K562 (cell line): Measurements from ENCODE around the gene PDE8A. TPM values are rescaled to one million over a fixed set of nuclear protein-coding genes. Genes with fewer than 3 reads are reported as not detected.

Source experiments
- ATAC-seq: fragments of 200-7000 bp; cut with Tn5 transposase; 3 replicates; pipeline ENCODE4 v1.9.1; 2020; ENCODE audit warnings: moderate library complexity
- BruUV-seq: library from RNA; stranded (reverse); fragments of 400-500 nt; replicated peaks from 2 replicates; lab custom pipeline; 2021; lab: Mats Ljungman, UMichigan
- CTCF ChIA-PET: fragments of 300-600 bp; formaldehyde crosslinking; extraction: SDS; loops from one replicate; lab custom pipeline; 2021; ENCODE audit warnings: low intra/inter-chr PET ratio; lab: Yijun Ruan, JAX
- POLR2A ChIA-PET: fragments of 300-600, 350-650 bp; sonication (Branson Sonifier 250); formaldehyde crosslinking; extraction: SDS; loops from one replicate; lab custom pipeline; 2021; ENCODE audit warnings: antibody characterized with exemption, inconsistent platforms; lab: Yijun Ruan, JAX
- DNase-seq, 4 experiments: peaks; one replicate each; pipeline versions ENCODE4 v3.0.0 to v3.0.0-alpha.2; 2011 to 2018; ENCODE audit warnings: low spot score in 3 of 4, mixed read lengths in 3 of 4; ENCODE audit errors: extremely low read depth in 1 of 4
- FAIRE-seq: peaks from 2 replicates; lab custom pipeline; 2011; peaks lifted over from hg19 to GRCh38; lab: Jason Lieb, UNC
- H2AFZ ChIP-seq: 2 replicates; pipeline ENCODE4 v1.6.0; 2011; ENCODE audit warnings: low read depth, low read length, control low read depth, inconsistent platforms
- H3K27ac ChIP-seq: fragments of 200-600 bp; 3 replicates; pipeline ENCODE4 v1.8.0; 2011; ENCODE audit warnings: low read depth, mild to moderate bottlenecking, control low read depth, inconsistent platforms, low read length, moderate library complexity, mixed read lengths; ENCODE audit errors: extremely low read depth
- H3K27me3 ChIP-seq, 2 experiments: fragments of 300-600 bp in 1 of 2; 2 replicates in 1 of 2; 3 replicates in 1 of 2; pipeline versions ENCODE4 v1.6.0 to v1.8.0; 2011; ENCODE audit warnings: inconsistent platforms in 2 of 2, low read length in 2 of 2, mild to moderate bottlenecking in 1 of 2, mixed read lengths in 1 of 2, moderate library complexity in 1 of 2; ENCODE audit not compliant: control insufficient read depth in 2 of 2, insufficient read depth in 2 of 2
- H3K36me3 ChIP-seq: fragments of 300-600 bp; 3 replicates; pipeline ENCODE4 v1.8.0; 2011; ENCODE audit warnings: mild to moderate bottlenecking, low read length, inconsistent platforms; ENCODE audit not compliant: control insufficient read depth, insufficient read depth
- H3K4me1 ChIP-seq, 2 experiments: fragments of 200-600 bp in 1 of 2; replicated peaks in 1 of 2; 2 replicates in 1 of 2; 3 replicates in 1 of 2; pipeline versions ENCODE4 v1.5.1 to v1.8.0; 2011; ENCODE audit warnings: inconsistent platforms in 2 of 2, low read length in 2 of 2, mild to moderate bottlenecking in 1 of 2, mixed read lengths in 1 of 2, moderate library complexity in 1 of 2; ENCODE audit not compliant: control insufficient read depth in 2 of 2, insufficient read depth in 2 of 2
- H3K4me2 ChIP-seq: 2 replicates; pipeline ENCODE4 v1.6.1; 2011; ENCODE audit warnings: low read length, control low read depth, inconsistent platforms, mixed read lengths; ENCODE audit not compliant: insufficient read depth
- H3K4me3 ChIP-seq: fragments of 200-600 bp; sonication (generic), shearing (Covaris generic); 2 replicates; pipeline ENCODE4 v1.5.1; 2016; ENCODE audit warnings: control low read depth, inconsistent platforms
- H3K79me2 ChIP-seq: fragments of 200-600 bp; 3 replicates; pipeline ENCODE4 v1.8.0; 2011; ENCODE audit warnings: low read length, inconsistent platforms; ENCODE audit not compliant: control insufficient read depth, insufficient read depth
- H3K9ac ChIP-seq, 2 experiments: 2 replicates each; pipeline versions ENCODE4 v1.6.0 to v1.6.1; 2011; ENCODE audit warnings: low read depth in 2 of 2, low read length in 2 of 2, control low read depth in 1 of 2, inconsistent platforms in 1 of 2, mild to moderate bottlenecking in 1 of 2, mixed read lengths in 1 of 2; ENCODE audit not compliant: insufficient read depth in 1 of 2
- H3K9me1 ChIP-seq: one replicate; pipeline ENCODE4 v1.6.0; 2011; ENCODE audit warnings: inconsistent platforms, mild to moderate bottlenecking, low read length, moderate library complexity; ENCODE audit not compliant: control insufficient read depth, insufficient read depth
- H3K9me3 ChIP-seq: replicated peaks from 2 replicates; pipeline ENCODE4 v1.5.1; 2011; ENCODE audit warnings: low read depth, low read length, inconsistent platforms; ENCODE audit not compliant: control insufficient read depth, insufficient read depth
- H4K20me1 ChIP-seq: replicated peaks from 2 replicates; pipeline ENCODE4 v1.6.1; 2011; ENCODE audit warnings: low read length, inconsistent platforms, mixed read lengths; ENCODE audit not compliant: control insufficient read depth, insufficient read depth
- CC2D1A ChIP-seq: fragments of 450-650 bp; IDR thresholded peaks from 2 replicates; pipeline ENCODE4 v1.6.1; 2017; ENCODE audit warnings: mild to moderate bottlenecking
- HDAC8 ChIP-seq: fragments of 450-650 bp; IDR thresholded peaks from 2 replicates; pipeline ENCODE4 v1.6.1; 2016; ENCODE audit warnings: mild to moderate bottlenecking, missing genetic modification characterization, moderate library complexity, missing compliant biosample characterization
- KHSRP ChIP-seq: fragments of 450-650 bp; IDR thresholded peaks from 2 replicates; pipeline ENCODE4 v1.6.1; 2017
- NR1H2 ChIP-seq: sonication (generic); formaldehyde crosslinking; IDR thresholded peaks from 2 replicates; pipeline ENCODE4 v1.4.0; 2020; ENCODE audit warnings: mild to moderate bottlenecking, missing genetic modification reagents
- SAFB ChIP-seq: fragments of 200-400 bp; formaldehyde crosslinking; IDR thresholded peaks from 2 replicates; pipeline ENCODE4 v1.6.1; 2017; ENCODE audit warnings: low read depth, low read length, borderline replicate concordance
- SREBF1 ChIP-seq: fragments of 150-350 bp; IDR thresholded peaks from 2 replicates; pipeline ENCODE4 v1.6.1; 2014; ENCODE audit warnings: antibody characterized with exemption, low read depth, low read length, borderline replicate concordance
- ZFPM2 ChIP-seq: fragments of 250-450 bp; sonication (Bioruptor Pico); IDR thresholded peaks from 2 replicates; pipeline ENCODE4 v1.5.1; 2022; ENCODE audit warnings: mild to moderate bottlenecking
- ZNF174 ChIP-seq: fragments of 250-450 bp; sonication (Bioruptor Pico); IDR thresholded peaks from 2 replicates; pipeline ENCODE4 v1.4.0; 2020; ENCODE audit warnings: mild to moderate bottlenecking
- ZNF274 ChIP-seq: IDR thresholded peaks from 2 replicates; pipeline ENCODE4 v1.6.1; 2011; ENCODE audit warnings: low read depth, mild to moderate bottlenecking, low read length, moderate library complexity, borderline replicate concordance
- ZNF436 ChIP-seq: fragments of 250-450, 450-650 bp; sonication (Bioruptor Pico); formaldehyde crosslinking; IDR thresholded peaks from 2 replicates; pipeline ENCODE4 v1.7.0; 2020; ENCODE audit warnings: mild to moderate bottlenecking
- ZNF589 ChIP-seq: fragments of 200-800 bp; sonication (Bioruptor generic); IDR thresholded peaks from 2 replicates; pipeline ENCODE4 v1.6.1; 2016; ENCODE audit warnings: low read depth, missing genetic modification characterization, missing compliant biosample characterization
- WGBS: fragments of 100-300 bp; shearing (Covaris generic); methylation state at CpG from one replicate; pipeline ENCODE4 v1.1.6; 2016; ENCODE audit warnings: low coverage, mixed read lengths; ENCODE audit not compliant: insufficient coverage; ENCODE audit errors: missing lambda C conversion rate; 5-methylcytosine and 5-hydroxymethylcytosine counted together
- in situ Hi-C: fragments of 300-500 bp; cut with MboI; formaldehyde crosslinking; loops from 4 replicates; pipeline ENCODE4 v1.15.0; 2018; ENCODE audit warnings: inconsistent platforms, mixed read lengths
- intact Hi-C: fragments of 100-400 bp; cut with micrococcal nuclease; formaldehyde crosslinking; loops from 2 replicates; pipeline ENCODE4 v1.14.2; 2022
- polyA plus RNA-seq, 8 experiments: library from polyadenylated mRNA; depleted of rRNA in 4 of 8; stranded (reverse) in 5 of 8; unstranded in 3 of 8; fragments of >200 nt; fragmentation: Nextera tagmentation in 2 of 8; fragmentation: Illumina TruSeq in 1 of 8; extraction: Ambion mirVana in 2 of 8; extraction: Trizol in 1 of 8; gene quantifications; 2 replicates each; pipeline versions ENCODE4 v1.2.1 to v1.2.3, GENCODE V29; 2011 to 2014; ENCODE audit warnings: inconsistent platforms in 1 of 8, missing spikeins in 1 of 8
- total RNA-seq, 7 experiments: library from RNA; depleted of rRNA in 6 of 7; stranded (reverse); fragments of >200 nt in 6 of 7; fragmentation: Illumina TruSeq in 2 of 7; extraction: Trizol in 2 of 7; gene quantifications; 2 replicates each; pipeline versions ENCODE4 v1.2.1 to v1.2.3, GENCODE V29; 2011 to 2021; ENCODE audit warnings: low replicate concordance in 1 of 7
- TF ChIP-seq, protein P1 (sequence below): fragments of 150-350 bp; IDR thresholded peaks from 2 replicates; pipeline ENCODE4 v1.6.1; 2014; ENCODE audit warnings: low read depth, mild to moderate bottlenecking, low read length, borderline replicate concordance
- TF ChIP-seq, protein P2 (sequence below): fragments of 450-650 bp; formaldehyde crosslinking; IDR thresholded peaks from 2 replicates; pipeline ENCODE4 v1.4.0; 2020; ENCODE audit warnings: mild to moderate bottlenecking, mixed read lengths

The PDE8A gene
- total and polyA plus RNA-seq, 9 of the 15 experiments (the other 6 are each of a cell fraction or from before 2014, with no cell fraction given): 5.9 to 40.3 (median 19.8) TPM

DNA sequence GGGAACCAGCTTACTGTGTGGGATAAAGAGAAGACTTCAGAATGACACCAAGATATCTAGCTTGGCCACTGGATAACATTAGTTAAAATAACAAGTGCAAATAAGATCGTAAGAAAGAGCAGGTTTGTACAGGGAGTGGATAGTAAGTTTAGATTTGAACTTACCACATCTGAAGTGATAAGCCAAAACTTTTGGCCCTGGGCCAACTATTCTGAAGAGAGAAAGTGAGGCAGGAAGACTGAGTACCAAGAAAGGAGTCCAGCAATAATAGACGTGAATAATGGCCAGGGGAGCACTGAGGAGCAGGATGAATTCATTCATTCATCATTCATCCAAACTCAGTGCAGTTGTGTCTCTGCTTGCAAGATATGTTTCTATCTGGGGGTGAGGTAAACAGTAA, 122.9 kb downstream of the PDE8A start (continued):
- TF ChIP-seq, protein P1, sequence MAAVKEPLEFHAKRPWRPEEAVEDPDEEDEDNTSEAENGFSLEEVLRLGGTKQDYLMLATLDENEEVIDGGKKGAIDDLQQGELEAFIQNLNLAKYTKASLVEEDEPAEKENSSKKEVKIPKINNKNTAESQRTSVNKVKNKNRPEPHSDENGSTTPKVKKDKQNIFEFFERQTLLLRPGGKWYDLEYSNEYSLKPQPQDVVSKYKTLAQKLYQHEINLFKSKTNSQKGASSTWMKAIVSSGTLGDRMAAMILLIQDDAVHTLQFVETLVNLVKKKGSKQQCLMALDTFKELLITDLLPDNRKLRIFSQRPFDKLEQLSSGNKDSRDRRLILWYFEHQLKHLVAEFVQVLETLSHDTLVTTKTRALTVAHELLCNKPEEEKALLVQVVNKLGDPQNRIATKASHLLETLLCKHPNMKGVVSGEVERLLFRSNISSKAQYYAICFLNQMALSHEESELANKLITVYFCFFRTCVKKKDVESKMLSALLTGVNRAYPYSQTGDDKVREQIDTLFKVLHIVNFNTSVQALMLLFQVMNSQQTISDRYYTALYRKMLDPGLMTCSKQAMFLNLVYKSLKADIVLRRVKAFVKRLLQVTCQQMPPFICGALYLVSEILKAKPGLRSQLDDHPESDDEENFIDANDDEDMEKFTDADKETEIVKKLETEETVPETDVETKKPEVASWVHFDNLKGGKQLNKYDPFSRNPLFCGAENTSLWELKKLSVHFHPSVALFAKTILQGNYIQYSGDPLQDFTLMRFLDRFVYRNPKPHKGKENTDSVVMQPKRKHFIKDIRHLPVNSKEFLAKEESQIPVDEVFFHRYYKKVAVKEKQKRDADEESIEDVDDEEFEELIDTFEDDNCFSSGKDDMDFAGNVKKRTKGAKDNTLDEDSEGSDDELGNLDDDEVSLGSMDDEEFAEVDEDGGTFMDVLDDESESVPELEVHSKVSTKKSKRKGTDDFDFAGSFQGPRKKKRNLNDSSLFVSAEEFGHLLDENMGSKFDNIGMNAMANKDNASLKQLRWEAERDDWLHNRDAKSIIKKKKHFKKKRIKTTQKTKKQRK: no peak

DNA sequence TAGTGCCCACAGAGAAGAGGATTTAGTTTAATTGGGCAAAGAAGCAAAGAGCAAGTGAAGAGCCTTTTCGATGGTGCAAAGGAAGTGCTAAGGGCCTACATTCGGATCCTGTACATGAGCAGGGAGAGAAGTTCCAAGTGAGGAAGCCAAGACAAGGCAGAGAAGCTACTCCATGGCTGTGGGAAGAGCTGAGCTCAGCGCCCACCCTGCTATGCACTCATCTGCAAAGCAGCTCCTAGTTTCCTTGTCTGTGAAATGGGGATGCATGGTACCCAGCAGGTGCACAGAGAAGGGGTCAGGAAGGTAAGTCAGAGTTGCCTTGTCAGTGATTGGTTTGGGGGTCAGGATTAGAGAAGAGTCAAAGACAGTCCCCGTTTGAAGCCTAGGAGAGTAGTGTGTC, 126.5 kb downstream of the PDE8A start:
- ATAC-seq: no peak
- Histone ChIP-seq H3K9me1 (no peaks in the 10 kb centered on the region), H3K27ac (no peak overlapping the region), H3K4me2 (no peak overlapping the region)
- DNase-seq: no peak
- intact Hi-C loops: no loop called here
- POLR2A ChIA-PET: interaction anchor here (0.6 to 3.5 kb wide), 3 partner anchors 11 to 26 kb away, joined by 4 to 11 read pairs (median 4); no protein-coding TSS in a partner anchor
- TF ChIP-seq ZNF274 (no peak), KHSRP (no peak), ZNF436 (CRISPR knock-in tag) (no peak), NR1H2 (CRISPR knock-in tag) (no peak), CC2D1A (no peak), ZNF589 (no peak), SREBF1 (no peak), ZFPM2 (no peak), ZNF174 (CRISPR knock-in tag) (no peak), SAFB (no peak), HDAC8 (no peak)
- TF ChIP-seq, protein P2, sequence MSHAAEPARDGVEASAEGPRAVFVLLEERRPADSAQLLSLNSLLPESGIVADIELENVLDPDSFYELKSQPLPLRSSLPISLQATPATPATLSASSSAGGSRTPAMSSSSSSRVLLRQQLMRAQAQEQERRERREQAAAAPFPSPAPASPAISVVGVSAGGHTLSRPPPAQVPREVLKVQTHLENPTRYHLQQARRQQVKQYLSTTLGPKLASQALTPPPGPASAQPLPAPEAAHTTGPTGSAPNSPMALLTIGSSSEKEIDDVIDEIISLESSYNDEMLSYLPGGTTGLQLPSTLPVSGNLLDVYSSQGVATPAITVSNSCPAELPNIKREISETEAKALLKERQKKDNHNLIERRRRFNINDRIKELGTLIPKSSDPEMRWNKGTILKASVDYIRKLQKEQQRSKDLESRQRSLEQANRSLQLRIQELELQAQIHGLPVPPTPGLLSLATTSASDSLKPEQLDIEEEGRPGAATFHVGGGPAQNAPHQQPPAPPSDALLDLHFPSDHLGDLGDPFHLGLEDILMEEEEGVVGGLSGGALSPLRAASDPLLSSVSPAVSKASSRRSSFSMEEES (CRISPR knock-in tag): no peak
- TF ChIP-seq, all 486 proteins: peak for 0
- no peaks in the 10 kb centered on the region for H4K20me1 ChIP-seq
- H3K4me1 ChIP-seq: no peaks in the 10 kb centered on the region
- H3K4me3 ChIP-seq: no peak overlapping the region
- H3K79me2 ChIP-seq: no peaks in the 10 kb centered on the region
- 69% methylated on average over 4 of the region's 4 CpGs for WGBS
- in situ Hi-C loops: no loop called here
- H3K9ac ChIP-seq: no peak overlapping the region
- FAIRE-seq: no peak
- H3K9me3 ChIP-seq: no peaks in the 10 kb centered on the region
- no peak overlapping the region for H2AFZ ChIP-seq
- peaks cover 15% of the 10 kb centered on the region; the same call in 2 of the 3 replicates for H3K36me3 ChIP-seq
- H3K27me3 ChIP-seq: no peaks in the 10 kb centered on the region
- CTCF ChIA-PET: no interaction called here
- BruUV-seq: no TSS peak
